Measurements from ENCODE around the gene TRIOBP.

TRIOBP gene

DNA sequence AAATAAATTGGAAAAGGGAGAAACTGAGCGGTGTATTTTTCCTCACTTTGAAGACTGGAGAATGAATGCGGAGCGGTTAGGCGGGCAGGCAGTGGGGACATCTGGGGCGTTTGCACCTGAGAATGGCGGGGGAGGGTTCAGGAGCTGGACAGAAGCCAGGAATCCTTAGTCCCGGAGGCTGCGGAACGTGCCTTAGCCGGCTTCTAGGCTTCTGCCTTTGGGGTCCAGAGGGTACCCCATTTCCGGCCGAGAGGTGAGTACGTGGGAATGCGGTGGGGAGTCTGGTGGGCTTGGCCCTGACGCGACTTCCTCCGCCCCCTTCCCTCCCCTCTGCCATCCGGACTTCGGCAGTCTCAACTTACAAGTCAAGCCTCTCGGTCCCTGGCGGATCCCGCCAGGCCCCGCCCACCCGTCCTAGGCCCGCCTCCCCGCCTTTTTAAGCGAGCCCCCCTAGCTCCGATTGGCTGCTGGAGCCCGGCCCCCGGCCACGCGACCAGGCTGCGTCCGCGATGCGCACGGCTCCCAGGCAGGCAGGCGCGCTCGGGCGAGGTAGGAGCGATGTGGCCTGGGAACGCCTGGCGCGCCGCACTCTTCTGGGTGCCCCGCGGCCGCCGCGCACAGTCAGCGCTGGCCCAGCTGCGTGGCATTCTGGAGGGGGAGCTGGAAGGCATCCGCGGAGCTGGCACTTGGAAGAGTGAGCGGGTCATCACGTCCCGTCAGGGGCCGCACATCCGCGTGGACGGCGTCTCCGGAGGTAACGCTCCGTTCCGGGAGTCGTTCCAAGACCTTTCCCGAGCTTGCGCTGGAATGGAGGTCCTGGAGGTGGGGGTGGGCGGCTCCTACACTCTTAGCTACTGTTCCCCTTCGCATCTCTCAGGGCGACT lies 110.8 kb downstream of the TRIOBP start, which contains the start of gene GCAT:
Gene GCAT (plus strand): TSS at position 525 of the 884 bp plus-strand sequence. CDS start 34 bp downstream, at position 559.
- DNase-seq = no peak

DNA sequence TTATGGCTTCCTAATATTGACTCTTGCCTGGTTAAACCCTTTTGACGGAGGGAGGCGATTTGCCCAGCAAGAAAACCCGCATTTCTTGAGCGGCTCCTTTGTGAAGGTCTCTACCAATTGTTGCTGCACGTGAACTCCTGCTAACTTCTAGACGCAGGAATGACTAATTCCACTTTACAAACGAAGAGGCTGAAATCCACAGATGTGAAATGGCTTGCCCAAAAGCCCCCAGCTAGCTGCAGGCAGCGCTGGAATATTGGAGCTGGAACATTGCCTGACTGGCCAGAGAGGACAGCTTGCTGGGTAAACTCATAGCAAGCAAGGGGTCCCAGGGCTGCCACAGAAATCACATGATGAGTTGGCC lies 111.4 kb downstream of the TRIOBP start:
- no peak for DNase-seq

DNA sequence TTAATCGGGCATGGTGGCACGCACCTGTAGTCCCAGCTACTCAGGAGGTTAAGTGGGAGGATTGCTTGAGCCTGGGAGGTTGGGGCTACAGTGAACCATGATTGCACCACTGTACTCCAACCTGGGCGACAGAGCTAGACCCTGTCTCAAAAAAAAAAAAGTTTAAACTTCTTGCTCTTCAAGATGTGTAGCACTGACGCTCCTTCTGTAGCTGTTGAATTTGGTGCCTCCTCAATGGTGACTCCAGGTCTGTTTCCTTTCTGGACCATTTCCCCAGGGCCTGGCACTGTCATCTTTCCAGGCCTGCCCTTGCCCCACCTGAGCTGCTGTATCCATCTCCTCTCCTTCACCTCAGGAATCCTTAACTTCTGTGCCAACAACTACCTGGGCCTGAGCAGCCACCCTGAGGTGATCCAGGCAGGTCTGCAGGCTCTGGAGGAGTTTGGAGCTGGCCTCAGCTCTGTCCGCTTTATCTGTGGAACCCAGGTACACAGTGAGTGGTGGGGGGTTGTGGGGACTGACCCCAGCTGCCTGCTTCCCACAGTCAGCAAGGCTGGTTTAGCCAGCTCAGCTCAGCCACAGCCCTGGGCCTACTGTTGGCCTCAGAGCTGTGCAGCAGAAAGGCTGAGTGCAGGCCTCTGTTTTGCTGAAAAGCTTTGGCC lies 113.0 kb downstream of the TRIOBP start:
- DNase-seq = no peak

DNA sequence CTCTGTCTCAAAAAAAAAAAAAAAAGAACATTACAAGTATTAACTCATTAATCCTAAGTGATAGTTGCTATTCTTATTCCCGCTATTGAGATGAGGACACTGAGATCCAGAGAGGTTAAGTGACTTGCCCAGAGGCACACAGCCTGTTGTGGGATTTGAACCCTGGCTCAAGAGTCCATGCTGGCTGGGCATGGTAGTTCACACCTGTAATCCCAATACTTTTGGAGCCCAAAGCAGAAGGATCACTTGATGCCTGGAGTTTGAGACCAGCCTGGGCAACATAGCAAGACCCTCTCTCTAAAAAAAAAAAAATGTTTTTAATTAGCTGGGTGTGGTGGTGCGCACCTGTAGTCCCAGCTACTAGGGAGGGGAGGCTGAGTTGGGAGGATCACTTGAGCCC lies 115.0 kb downstream of the TRIOBP start:
- DNase-seq = no peak

DNA sequence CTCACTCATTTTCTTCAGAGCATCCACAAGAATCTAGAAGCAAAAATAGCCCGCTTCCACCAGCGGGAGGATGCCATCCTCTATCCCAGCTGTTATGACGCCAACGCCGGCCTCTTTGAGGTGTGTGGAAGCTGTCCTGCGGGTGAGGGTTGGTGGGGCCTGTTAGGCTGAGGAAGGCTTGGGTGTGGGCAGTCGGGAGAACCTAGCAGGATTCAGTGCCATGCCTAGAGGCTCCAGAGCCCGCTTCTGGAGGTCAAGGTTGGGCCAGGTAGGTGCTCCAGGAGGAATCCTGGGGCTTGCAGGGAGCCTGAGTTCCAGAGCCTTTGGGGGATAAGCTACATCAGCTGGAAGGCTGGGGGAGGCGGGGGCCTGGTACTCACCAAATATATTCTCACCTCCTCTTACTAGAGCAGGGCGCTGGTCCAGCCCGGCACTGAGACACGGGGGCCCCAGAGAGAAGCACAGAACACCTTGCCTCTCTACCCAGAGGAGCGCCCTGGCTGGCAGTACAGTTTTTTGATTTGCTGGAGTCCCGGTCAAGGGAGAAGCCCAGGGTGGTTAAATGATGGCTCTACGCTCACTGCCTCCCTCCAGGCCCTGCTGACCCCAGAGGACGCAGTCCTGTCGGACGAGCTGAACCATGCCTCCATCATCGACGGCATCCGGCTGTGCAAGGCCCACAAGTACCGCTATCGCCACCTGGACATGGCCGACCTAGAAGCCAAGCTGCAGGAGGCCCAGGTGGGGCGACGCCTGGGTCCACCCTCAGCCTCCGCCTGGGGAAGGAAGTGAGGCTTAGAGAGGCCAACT lies 116.2 kb downstream of the TRIOBP start:
- DNase-seq = no peak

DNA sequence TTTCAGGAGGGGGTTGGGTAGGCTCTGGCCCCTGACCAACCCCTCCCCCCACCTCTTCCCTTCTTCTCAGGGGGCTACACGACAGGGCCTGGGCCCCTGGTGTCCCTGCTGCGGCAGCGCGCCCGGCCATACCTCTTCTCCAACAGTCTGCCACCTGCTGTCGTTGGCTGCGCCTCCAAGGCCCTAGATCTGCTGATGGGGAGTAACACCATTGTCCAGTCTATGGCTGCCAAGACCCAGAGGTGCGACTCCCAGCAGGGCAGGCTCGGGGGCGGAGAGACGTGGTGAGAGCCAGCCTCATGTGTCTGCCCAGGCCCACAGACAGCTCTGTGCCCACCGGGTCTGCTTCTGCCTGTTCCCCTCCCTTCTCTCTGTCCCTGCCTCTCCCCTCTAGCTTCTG lies 118.7 kb downstream of the TRIOBP start:
- no peak for DNase-seq

DNA sequence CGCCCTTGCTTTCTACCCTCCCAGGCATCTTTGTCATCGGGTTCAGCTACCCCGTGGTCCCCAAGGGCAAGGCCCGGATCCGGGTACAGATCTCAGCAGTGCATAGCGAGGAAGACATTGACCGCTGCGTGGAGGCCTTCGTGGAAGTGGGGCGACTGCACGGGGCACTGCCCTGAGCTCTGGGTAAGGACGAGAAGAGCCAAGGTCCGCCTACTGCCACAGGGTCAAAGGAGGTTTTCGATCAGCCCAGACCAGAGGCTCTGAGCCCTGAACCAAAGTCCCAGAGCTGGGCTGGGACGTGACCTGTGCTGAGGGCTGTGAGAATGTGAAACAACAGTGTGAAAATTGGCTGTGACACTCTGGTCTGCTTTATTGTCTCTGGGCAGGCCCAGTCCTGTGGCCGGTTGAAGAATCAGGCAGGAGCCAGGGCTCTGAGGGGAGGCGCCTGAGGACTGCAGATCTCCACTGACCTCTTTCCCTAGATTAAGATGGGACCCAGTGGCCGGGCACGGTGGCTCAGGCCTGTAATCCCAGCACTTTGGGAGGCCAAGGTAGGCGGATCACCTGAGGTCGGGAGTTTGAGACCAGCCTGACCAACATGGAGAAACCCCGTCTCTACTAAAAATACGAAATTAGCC lies 119.8 kb downstream of the TRIOBP start:
- no peak for DNase-seq

DNA sequence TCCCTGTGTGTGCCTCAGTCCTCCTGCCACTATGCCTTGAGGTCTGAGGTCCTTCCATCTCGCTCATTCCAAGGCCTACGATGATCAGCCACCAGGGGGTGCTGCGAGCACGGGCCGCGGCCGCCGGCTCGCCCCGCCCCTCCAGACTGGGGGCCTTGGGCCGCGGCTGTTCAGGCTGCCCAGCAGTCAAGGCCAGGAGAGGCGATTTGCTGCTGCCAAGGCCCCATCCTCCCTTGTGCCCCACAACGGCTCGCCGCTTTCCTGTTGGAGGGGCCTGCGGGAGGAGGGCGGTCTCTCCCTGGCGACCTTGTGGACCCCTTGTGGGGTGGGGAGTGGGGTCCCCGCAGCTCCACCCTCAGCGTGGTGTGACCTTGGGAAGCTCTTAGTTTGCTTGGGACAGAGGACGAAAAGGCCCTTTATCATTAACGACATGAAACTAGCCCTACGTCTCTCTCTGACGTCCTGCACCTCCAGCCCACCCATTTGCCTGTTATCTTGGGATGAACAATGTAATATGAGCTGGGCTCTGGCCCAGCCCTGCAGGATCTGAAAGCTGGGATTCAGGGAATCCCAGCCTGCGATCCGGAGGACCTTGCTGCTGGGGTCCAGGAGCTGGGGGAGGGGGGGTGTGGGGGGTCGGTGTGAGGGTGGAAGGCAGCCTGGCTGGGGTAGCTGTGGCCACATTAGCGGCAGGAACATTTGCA lies 121.0 kb downstream of the TRIOBP start:
- no peak for DNase-seq

DNA sequence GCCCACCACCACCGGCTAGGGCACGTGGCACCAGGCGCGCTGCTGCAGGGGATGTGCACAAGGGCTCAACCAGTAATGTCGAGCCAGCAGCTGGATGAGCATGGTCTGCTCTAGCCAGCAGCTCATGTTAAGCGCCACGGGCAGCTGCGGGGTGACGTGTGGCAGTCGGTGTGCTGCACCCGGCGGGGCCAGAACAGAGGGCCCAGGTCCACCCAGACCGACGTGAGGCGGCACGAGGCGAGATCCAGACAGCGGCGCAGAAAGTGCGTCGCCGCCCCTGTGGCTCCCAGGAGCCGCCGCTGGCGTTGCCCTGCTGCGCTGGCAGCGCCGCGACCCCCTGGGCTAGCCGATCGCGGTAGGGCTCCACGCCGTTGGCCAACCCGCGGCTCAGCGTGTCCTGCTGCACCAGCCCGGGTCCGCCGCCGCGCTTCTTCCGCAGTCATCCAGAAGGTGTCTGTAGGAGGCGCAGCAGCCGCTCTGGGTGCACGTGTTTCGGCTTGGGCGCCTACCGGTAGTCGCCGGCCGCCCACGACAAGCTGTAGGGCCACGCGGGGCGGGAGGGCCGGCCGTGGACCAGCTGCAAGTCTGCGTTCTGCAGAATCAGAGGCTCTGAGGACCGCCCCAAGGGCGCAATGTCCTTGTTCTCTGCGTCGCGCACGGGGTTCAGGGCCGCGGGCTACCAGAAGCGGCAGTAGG lies 121.7 kb downstream of the TRIOBP start:
- DNase-seq = no peak

DNA sequence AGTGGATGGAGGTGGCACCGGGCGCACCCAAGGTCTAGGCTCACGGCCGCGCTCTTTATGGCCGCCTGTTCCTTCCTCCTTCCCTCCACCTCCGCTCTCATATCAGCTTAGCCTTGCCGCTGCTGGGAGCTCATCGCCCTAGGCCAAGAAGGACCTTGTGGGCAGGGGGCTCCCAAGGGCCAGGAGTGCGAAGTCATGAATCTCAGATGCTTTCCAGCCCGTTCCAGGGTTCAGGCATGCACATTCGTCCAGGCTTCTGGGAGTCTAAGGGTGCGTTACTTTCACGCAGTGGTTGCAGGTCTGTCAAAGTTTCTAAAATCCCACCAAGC lies 122.2 kb downstream of the TRIOBP start:
- no peak for DNase-seq

DNA sequence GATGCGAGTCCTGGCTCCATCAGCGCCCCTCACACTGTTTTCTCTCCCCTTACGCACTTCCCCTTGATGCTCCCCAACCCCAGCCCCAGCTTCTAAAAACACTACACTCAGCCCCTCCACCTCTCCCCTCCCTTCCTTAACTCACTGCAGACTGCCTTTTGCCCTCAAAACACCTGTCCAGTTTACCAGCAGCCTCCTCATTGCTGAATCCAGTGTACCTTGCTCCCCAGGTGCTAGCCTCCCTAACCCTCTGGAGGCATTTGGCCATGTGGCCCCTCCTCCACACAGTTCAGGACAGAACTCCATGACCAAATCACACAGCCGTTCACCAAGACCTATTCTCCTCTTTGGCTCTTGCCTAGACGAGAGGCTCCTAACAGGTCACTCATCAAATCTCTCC lies 123.5 kb downstream of the TRIOBP start:
- DNase-seq = no peak

DNA sequence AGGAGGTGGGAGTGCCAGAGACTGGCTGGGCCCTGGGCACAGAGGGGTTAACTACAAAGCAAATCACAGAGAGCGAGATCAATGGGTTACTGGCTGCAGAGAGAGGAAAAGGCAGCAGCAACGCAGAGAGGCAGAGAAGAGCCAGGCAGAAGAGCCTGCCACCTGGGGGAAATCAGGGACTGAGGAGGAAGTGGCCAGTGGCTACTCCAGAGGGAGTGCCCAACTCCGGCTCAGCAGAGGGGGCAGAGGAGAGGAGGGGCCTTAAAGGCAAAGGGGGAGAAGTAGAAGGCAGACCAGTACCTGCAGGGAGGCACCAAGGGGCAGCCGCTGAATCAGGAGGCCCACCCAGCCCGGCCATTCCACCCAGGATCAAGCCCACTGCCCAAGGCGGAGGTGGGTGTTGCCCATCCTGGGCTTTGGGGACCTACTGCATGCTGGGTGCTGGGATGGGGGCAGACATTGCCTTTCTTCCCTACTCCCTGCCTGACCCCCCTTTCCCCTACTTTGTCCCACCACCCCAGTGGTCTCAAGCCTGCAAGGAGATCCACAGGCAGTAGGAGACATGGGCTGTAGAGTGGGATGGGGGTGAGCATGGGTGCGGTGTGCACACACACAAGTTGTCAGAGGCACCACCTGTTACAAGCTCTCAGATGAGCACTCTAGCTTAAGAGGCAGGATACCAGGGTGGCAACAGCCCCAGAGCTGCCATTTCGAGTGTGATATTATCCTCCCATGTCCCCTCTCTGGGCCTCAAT lies 125.4 kb downstream of the TRIOBP start:
- no peak for DNase-seq

DNA sequence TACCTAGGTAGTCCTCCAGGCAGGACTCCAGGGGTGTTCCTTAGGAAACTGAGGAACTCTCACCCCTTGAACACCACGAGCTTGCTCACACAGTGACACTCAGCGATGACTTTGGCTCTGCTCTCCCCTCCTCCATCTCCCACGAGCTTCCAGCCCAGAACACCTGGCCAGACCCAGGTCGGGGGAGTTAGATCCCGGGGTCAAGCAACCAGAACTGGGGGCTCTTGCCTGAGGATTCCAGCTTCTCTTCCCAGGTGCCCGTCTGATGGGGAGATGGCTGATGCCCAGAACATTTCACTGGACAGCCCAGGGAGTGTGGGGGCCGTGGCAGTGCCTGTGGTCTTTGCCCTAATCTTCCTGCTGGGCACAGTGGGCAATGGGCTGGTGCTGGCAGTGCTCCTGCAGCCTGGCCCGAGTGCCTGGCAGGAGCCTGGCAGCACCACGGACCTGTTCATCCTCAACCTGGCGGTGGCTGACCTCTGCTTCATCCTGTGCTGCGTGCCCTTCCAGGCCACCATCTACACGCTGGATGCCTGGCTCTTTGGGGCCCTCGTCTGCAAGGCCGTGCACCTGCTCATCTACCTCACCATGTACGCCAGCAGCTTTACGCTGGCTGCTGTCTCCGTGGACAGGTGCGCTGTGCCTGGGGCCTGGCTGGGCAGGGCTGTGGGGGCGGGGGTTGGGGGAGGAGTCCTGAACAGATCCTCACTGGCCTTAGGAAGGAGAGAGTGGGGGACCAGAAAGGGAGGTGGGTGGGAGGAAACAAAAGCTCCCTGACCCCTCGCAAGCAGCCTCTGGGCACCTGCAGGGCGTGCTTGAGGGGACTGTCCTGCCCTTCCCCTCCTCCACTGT lies 126.5 kb downstream of the TRIOBP start, which contains the start of gene GALR3:
Gene GALR3 (plus strand): TSS at position 249 of the 852 bp plus-strand sequence. CDS start 25 bp downstream, at position 274.
- DNase-seq = no peak

DNA sequence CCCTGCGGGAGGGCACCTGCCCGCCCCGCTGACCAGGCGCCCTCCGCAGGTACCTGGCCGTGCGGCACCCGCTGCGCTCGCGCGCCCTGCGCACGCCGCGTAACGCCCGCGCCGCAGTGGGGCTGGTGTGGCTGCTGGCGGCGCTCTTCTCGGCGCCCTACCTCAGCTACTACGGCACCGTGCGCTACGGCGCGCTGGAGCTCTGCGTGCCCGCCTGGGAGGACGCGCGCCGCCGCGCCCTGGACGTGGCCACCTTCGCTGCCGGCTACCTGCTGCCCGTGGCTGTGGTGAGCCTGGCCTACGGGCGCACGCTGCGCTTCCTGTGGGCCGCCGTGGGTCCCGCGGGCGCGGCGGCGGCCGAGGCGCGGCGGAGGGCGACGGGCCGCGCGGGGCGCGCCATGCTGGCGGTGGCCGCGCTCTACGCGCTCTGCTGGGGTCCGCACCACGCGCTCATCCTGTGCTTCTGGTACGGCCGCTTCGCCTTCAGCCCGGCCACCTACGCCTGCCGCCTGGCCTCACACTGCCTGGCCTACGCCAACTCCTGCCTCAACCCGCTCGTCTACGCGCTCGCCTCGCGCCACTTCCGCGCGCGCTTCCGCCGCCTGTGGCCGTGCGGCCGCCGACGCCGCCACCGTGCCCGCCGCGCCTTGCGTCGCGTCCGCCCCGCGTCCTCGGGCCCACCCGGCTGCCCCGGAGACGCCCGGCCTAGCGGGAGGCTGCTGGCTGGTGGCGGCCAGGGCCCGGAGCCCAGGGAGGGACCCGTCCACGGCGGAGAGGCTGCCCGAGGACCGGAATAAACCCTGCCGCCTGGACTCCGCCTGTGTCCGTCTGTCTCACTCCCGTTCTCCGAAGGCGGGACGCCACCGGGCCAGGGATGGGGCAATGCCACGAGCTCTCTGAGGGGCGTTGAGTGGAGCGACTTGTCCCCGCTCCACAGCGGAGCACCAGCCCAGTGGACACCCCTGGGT lies 128.1 kb downstream of the TRIOBP start:
- DNase-seq = no peak
